K562 (cell line): ENCODE measurements around the gene ICAM2. TPM values are rescaled to one million over a fixed set of nuclear protein-coding genes. Genes with fewer than 3 reads are reported as not detected.

Source experiments
- BRD9 ChIP-seq: fragments of 450-650 bp; IDR thresholded peaks from 2 replicates; pipeline ENCODE4 v1.6.1; 2018; ENCODE audit warnings: low read depth; ENCODE audit not compliant: partially characterized antibody
- ESRRA ChIP-seq: fragments of 450-650 bp; IDR thresholded peaks from 2 replicates; pipeline ENCODE4 v1.6.1; 2014; ENCODE audit warnings: low read depth, mild to moderate bottlenecking, moderate library complexity, borderline replicate concordance
- HSF4 ChIP-seq: fragments of 250-450 bp; sonication (Bioruptor Pico); IDR thresholded peaks from 2 replicates; pipeline ENCODE4 v2.1.2; 2022; ENCODE audit warnings: mild to moderate bottlenecking, moderate library complexity, borderline replicate concordance
- ILF3 ChIP-seq: fragments of 450-650 bp; IDR thresholded peaks from 2 replicates; pipeline ENCODE4 v1.6.1; 2018; ENCODE audit warnings: antibody characterized with exemption, mild to moderate bottlenecking, moderate library complexity, borderline replicate concordance
- L3MBTL2 ChIP-seq: fragments of 450-650 bp; IDR thresholded peaks from 2 replicates; pipeline ENCODE4 v1.6.1; 2016; ENCODE audit warnings: mild to moderate bottlenecking, moderate library complexity
- LARP7 ChIP-seq: fragments of 450-650 bp; IDR thresholded peaks from 2 replicates; pipeline ENCODE4 v1.6.1; 2016
- POLR2AphosphoS2 ChIP-seq: IDR thresholded peaks from 2 replicates; pipeline ENCODE4 v1.6.1; 2012; ENCODE audit warnings: low read length, improper control_type of control experiment
- RHOXF2B ChIP-seq: fragments of 250-450 bp; sonication (Bioruptor Pico); conservative IDR thresholded peaks from 2 replicates; pipeline ENCODE4 v1.5.1; 2021
- SIX5 ChIP-seq, 2 experiments: IDR thresholded peaks; 2 replicates each; pipeline ENCODE4 v1.6.1; 2011; ENCODE audit warnings: low read length in 2 of 2, borderline replicate concordance in 1 of 2, low read depth in 1 of 2, mild to moderate bottlenecking in 1 of 2, moderate library complexity in 1 of 2; ENCODE audit not compliant: insufficient read depth in 1 of 2
- SMARCC2 ChIP-seq: fragments of 450-650 bp; IDR thresholded peaks from 2 replicates; pipeline ENCODE4 v1.6.1; 2017; ENCODE audit warnings: antibody characterized with exemption, moderate library complexity, mild to moderate bottlenecking, low read depth
- XRCC5 ChIP-seq: fragments of 200-400 bp; formaldehyde crosslinking; IDR thresholded peaks from 2 replicates; pipeline ENCODE4 v1.6.1; 2017; ENCODE audit warnings: low read depth, mild to moderate bottlenecking, low read length
- ZFP1 ChIP-seq: fragments of 450-650 bp; formaldehyde crosslinking; IDR thresholded peaks from 2 replicates; pipeline ENCODE4 v1.4.0; 2020; ENCODE audit warnings: mild to moderate bottlenecking, mixed read lengths
- ZNF584 ChIP-seq: fragments of 200-800 bp; sonication (Bioruptor generic); IDR thresholded peaks from 2 replicates; pipeline ENCODE4 v1.6.1; 2016; ENCODE audit warnings: low read depth, mild to moderate bottlenecking, missing genetic modification characterization, missing compliant biosample characterization
- polyA plus RNA-seq, 8 experiments: library from polyadenylated mRNA; depleted of rRNA in 4 of 8; stranded (reverse) in 5 of 8; unstranded in 3 of 8; fragments of >200 nt; fragmentation: Nextera tagmentation in 2 of 8; fragmentation: Illumina TruSeq in 1 of 8; extraction: Ambion mirVana in 2 of 8; extraction: Trizol in 1 of 8; gene quantifications; 2 replicates each; pipeline versions ENCODE4 v1.2.1 to v1.2.3, GENCODE V29; 2011 to 2014; ENCODE audit warnings: inconsistent platforms in 1 of 8, missing spikeins in 1 of 8
- total RNA-seq, 7 experiments: library from RNA; depleted of rRNA in 6 of 7; stranded (reverse); fragments of >200 nt in 6 of 7; fragmentation: Illumina TruSeq in 2 of 7; extraction: Trizol in 2 of 7; gene quantifications; 2 replicates each; pipeline versions ENCODE4 v1.2.1 to v1.2.3, GENCODE V29; 2011 to 2021; ENCODE audit warnings: low replicate concordance in 1 of 7
- TF ChIP-seq, protein P1 (sequence below): sonication (generic); formaldehyde crosslinking; IDR thresholded peaks from 2 replicates; pipeline ENCODE4 v1.9.0; 2022; ENCODE audit warnings: mild to moderate bottlenecking, missing genetic modification reagents
- TF ChIP-seq, protein P2 (sequence below): sonication (generic); formaldehyde crosslinking; IDR thresholded peaks from 2 replicates; pipeline ENCODE4 v1.8.1; 2023; ENCODE audit warnings: missing genetic modification reagents, mild to moderate bottlenecking, borderline replicate concordance
- TF ChIP-seq, protein P3 (sequence below): conservative IDR thresholded peaks from 2 replicates; pipeline ENCODE4 v1.6.1; 2011; ENCODE audit warnings: low read depth, mild to moderate bottlenecking, low read length; ENCODE audit not compliant: control insufficient read depth
- TF ChIP-seq, protein P4 (sequence below): fragments of 450-650 bp; formaldehyde crosslinking; IDR thresholded peaks from 2 replicates; pipeline ENCODE4 v1.4.0; 2020; ENCODE audit warnings: mild to moderate bottlenecking, moderate library complexity
- TF ChIP-seq, protein P5 (sequence below): sonication (generic); IDR thresholded peaks from 2 replicates; pipeline ENCODE4 v1.6.1; 2016

Gene ICAM2
- total and polyA plus RNA-seq, 9 of the 15 experiments (the other 6 are each of a cell fraction or from before 2014, with no cell fraction given): 37.9 to 89.4 (median 60.6) TPM

DNA sequence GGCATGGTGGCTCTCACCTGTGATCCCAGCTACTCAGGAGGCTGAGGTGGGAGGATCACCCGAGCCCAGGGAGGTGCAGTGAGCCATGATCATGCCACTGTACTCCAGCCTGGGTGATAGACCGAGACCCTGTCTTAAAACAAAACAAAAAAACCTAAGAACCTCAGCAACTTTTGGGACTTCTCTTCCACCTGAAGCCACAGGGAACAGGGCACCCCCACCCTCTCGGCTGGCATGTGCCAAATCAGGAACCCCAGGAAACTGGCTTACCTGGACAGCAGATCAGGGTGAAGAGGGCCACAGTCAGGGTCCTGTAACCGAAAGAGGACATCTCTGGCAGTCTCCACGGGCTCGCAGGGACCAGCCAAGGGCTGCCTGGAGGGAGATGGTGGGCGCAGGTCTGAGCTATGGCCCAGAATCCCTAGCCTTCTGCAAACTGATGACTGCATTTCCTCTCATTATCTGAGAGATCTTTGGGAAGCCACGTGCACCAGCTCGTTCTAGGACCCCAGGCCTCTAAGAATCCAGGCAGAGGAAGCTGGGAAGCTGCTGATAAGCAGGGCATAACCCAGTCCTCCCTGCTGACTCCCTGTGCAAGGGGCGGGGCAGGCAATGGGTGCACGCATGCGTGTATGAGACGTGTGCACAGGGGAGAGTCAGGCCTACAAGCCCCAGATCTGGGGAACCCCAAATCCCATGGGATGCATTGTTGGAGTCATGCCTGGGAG lies 13.9 kb downstream of the ICAM2 start (continued):
- no peak for TF ChIP-seq SIX5 (IDR thresholded peaks at IDR 0.05; ENCODE audit: borderline replicate concordance in 1 of 2, insufficient read depth in 1 of 2, low read depth in 1 of 2, low read length in 2 of 2)
- no peak for TF ChIP-seq ZFP1 (CRISPR knock-in tag)
- TF ChIP-seq, protein P1, sequence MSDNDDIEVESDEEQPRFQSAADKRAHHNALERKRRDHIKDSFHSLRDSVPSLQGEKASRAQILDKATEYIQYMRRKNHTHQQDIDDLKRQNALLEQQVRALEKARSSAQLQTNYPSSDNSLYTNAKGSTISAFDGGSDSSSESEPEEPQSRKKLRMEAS: peak; percentile 87
- TF ChIP-seq LARP7: no peak
- TF ChIP-seq XRCC5: 0 out of 2 replicates have a peak, but pooled peaks have one; percentile 32
- TF ChIP-seq, protein P2, sequence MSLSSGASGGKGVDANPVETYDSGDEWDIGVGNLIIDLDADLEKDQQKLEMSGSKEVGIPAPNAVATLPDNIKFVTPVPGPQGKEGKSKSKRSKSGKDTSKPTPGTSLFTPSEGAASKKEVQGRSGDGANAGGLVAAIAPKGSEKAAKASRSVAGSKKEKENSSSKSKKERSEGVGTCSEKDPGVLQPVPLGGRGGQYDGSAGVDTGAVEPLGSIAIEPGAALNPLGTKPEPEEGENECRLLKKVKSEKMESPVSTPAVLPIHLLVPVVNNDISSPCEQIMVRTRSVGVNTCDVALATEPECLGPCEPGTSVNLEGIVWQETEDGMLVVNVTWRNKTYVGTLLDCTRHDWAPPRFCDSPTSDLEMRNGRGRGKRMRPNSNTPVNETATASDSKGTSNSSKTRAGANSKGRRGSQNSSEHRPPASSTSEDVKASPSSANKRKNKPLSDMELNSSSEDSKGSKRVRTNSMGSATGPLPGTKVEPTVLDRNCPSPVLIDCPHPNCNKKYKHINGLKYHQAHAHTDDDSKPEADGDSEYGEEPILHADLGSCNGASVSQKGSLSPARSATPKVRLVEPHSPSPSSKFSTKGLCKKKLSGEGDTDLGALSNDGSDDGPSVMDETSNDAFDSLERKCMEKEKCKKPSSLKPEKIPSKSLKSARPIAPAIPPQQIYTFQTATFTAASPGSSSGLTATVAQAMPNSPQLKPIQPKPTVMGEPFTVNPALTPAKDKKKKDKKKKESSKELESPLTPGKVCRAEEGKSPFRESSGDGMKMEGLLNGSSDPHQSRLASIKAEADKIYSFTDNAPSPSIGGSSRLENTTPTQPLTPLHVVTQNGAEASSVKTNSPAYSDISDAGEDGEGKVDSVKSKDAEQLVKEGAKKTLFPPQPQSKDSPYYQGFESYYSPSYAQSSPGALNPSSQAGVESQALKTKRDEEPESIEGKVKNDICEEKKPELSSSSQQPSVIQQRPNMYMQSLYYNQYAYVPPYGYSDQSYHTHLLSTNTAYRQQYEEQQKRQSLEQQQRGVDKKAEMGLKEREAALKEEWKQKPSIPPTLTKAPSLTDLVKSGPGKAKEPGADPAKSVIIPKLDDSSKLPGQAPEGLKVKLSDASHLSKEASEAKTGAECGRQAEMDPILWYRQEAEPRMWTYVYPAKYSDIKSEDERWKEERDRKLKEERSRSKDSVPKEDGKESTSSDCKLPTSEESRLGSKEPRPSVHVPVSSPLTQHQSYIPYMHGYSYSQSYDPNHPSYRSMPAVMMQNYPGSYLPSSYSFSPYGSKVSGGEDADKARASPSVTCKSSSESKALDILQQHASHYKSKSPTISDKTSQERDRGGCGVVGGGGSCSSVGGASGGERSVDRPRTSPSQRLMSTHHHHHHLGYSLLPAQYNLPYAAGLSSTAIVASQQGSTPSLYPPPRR (CRISPR knock-in tag): no peak
- TF ChIP-seq, protein P3, sequence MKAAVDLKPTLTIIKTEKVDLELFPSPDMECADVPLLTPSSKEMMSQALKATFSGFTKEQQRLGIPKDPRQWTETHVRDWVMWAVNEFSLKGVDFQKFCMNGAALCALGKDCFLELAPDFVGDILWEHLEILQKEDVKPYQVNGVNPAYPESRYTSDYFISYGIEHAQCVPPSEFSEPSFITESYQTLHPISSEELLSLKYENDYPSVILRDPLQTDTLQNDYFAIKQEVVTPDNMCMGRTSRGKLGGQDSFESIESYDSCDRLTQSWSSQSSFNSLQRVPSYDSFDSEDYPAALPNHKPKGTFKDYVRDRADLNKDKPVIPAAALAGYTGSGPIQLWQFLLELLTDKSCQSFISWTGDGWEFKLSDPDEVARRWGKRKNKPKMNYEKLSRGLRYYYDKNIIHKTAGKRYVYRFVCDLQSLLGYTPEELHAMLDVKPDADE: peak; percentile 68; the same call in 1 of the 2 replicates
- TF ChIP-seq ZNF584: peak; percentile 79; the same call in 1 of the 2 replicates
- TF ChIP-seq HSF4: no peak
- no peak for TF ChIP-seq POLR2AphosphoS2
- peak; percentile 27; the same call in 1 of the 2 replicates for TF ChIP-seq SMARCC2
- no peak for TF ChIP-seq RHOXF2B
- TF ChIP-seq, protein P4, sequence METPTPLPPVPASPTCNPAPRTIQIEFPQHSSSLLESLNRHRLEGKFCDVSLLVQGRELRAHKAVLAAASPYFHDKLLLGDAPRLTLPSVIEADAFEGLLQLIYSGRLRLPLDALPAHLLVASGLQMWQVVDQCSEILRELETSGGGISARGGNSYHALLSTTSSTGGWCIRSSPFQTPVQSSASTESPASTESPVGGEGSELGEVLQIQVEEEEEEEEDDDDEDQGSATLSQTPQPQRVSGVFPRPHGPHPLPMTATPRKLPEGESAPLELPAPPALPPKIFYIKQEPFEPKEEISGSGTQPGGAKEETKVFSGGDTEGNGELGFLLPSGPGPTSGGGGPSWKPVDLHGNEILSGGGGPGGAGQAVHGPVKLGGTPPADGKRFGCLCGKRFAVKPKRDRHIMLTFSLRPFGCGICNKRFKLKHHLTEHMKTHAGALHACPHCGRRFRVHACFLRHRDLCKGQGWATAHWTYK (CRISPR knock-in tag): peak; percentile 75; the same call in 1 of the 2 replicates
- TF ChIP-seq, protein P5, sequence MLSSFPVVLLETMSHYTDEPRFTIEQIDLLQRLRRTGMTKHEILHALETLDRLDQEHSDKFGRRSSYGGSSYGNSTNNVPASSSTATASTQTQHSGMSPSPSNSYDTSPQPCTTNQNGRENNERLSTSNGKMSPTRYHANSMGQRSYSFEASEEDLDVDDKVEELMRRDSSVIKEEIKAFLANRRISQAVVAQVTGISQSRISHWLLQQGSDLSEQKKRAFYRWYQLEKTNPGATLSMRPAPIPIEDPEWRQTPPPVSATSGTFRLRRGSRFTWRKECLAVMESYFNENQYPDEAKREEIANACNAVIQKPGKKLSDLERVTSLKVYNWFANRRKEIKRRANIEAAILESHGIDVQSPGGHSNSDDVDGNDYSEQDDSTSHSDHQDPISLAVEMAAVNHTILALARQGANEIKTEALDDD: peak; percentile 88
- TF ChIP-seq ESRRA: peak; percentile 38; the same call in 1 of the 2 replicates
- peak; percentile 96 for TF ChIP-seq L3MBTL2
- no peak for TF ChIP-seq ILF3
- TF ChIP-seq BRD9: no peak
